ENCODE data around the gene RNF225.
A peak's percentile ranks its signal among the peaks of the same experiment; 100 is the strongest.
"Not testable (repeated sequence)": the region's sequence is repeated elsewhere in the genome, so short reads cannot be mapped to it uniquely, and the experiment has no call there.

The RNF225 gene

DNA sequence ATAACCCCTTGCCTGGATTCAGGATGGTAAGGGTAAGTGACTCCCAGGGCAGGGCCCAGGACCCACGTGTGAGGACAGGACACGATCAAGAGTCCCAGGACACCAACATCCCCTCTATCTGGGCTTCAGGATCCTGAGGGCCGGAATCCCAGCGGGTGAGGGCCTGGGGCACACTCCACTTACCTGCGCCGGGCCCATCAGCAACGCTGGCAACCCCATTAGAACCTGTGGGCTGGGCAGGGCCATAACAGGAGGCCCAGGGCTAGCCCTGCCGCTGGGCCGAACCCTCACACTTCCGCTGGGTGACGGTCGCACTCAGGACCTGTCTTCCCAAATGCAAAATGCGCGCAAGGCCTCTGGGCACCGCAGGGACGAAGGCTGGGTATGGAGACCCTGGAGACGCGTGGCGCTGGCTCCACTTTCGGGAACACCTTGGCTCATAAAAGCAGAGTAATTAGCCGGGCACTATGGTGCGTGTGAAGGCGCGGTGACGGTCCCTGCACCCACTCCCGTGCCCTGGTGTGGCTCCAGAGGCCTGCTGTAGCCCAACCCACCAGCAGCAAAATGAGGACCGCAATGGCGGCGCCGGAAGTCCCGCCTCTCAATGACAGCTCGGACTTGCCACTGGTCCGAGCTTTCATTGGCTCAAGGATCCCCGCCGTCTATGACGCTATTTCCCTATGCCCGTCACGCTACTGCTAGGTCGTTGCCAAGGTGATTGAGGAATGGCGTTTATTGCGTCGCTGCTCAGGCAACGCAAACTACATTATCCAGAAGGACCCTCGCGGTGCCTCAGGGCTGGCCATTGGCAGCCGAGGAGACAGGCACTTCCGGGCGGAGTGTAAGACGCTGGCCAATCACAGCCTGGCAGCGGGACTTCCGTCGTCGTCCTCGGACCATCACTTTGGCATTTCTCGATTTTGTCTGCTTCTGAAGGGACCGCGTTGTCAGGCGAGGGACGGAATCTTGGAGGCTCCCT lies 44.4 kb downstream of the RNF225 start, which contains the start of gene ZNF132:
Gene ZNF132, minus strand, starts transcription at position 578 of the 979 bp plus-strand sequence. Its CDS starts 332 bp downstream, at position 246.
- TF ChIP-seq, protein P1, sequence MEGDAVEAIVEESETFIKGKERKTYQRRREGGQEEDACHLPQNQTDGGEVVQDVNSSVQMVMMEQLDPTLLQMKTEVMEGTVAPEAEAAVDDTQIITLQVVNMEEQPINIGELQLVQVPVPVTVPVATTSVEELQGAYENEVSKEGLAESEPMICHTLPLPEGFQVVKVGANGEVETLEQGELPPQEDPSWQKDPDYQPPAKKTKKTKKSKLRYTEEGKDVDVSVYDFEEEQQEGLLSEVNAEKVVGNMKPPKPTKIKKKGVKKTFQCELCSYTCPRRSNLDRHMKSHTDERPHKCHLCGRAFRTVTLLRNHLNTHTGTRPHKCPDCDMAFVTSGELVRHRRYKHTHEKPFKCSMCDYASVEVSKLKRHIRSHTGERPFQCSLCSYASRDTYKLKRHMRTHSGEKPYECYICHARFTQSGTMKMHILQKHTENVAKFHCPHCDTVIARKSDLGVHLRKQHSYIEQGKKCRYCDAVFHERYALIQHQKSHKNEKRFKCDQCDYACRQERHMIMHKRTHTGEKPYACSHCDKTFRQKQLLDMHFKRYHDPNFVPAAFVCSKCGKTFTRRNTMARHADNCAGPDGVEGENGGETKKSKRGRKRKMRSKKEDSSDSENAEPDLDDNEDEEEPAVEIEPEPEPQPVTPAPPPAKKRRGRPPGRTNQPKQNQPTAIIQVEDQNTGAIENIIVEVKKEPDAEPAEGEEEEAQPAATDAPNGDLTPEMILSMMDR (conservative IDR thresholded peaks at IDR 0.05; ENCODE audit: low read depth): no peak
- peak within 1 kb of the TSS; percentile 80 for H3K27ac ChIP-seq
- ChIA-PET POLR2A (ENCODE audit: low non-redundant PET) (no interaction called here), CTCF (no interaction called here)
- DNase-seq (ENCODE audit: low spot score): peak; percentile 99

DNA sequence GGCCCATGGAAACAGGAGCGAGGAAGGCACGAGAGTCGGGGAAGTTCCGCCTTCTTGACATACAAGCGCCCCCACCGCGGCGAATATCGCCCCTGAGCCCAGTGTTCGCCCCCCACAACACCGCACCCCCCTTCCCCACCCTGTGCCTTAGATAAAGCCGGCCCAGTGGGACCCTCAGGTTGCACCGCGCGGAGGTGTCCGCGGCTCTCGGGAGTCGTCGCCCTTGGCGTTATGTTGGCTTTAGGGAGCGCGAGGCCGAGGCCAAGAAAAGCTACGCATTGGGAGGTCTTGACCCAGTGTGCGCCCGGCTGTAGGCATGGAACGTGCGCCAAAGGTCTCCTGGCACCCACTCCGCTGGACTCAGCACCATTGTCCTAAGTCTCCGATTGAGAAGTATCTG lies 45.1 kb downstream of the RNF225 start:
- CTCF ChIA-PET: no interaction called here
- POLR2A ChIA-PET (ENCODE audit: low non-redundant PET): no interaction called here
- TF ChIP-seq, protein P1 (conservative IDR thresholded peaks at IDR 0.05; ENCODE audit: low read depth): no peak
- H3K27ac ChIP-seq: peak overlapping the region; percentile 80
- DNase-seq (ENCODE audit: low spot score): no peak

DNA sequence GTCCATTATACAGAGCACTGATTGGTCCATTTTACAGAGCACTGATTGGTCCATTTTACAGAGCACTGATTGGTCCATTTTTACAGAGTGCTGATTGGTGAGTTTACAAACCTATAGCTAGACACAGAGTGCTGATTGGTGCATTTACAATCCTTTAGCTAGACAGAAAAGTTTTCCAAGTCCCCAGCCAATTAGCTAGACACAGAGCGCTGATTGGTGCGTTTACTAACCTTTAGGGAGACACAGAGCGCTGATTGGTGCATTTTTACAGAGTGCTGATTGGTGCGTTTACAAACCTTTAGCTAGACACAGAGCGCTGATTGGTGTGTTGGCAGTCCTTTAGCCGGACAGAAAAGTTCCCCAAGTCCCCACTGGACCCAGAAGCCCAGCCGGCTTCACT lies 47.5 kb downstream of the RNF225 start:
- DNase-seq (ENCODE audit: low spot score); POLR2A ChIA-PET (ENCODE audit: low non-redundant PET); CTCF ChIA-PET; H3K27ac ChIP-seq: not testable (repeated sequence)
